HCT116 (cell line): ENCODE results near the gene LRP1.

Experiments
- CEBPB ChIP-seq: IDR thresholded peaks from 2 replicates; pipeline ENCODE4 v1.6.1; 2012; ENCODE audit warnings: low read depth
- EZH2 ChIP-seq: fragments of 200-600 bp; sonication (generic); IDR thresholded peaks from 2 replicates; pipeline ENCODE4 v1.6.1; 2017; ENCODE audit warnings: antibody characterized with exemption, mixed run types
- FOSL1 ChIP-seq: IDR thresholded peaks from 2 replicates; pipeline ENCODE4 v1.6.1; 2012; ENCODE audit warnings: low read depth
- POLR2A ChIP-seq: IDR thresholded peaks from 2 replicates; pipeline ENCODE4 v1.7.0; 2011; ENCODE audit warnings: borderline replicate concordance; ENCODE audit not compliant: insufficient read depth, insufficient read length; ENCODE audit errors: extremely low read depth
- POLR2AphosphoS5 ChIP-seq: IDR thresholded peaks from 2 replicates; pipeline ENCODE4 v1.6.1; 2011; ENCODE audit warnings: mild to moderate bottlenecking, low read depth, low read length, moderate library complexity
- RAD21 ChIP-seq: IDR thresholded peaks from 2 replicates; pipeline ENCODE4 v1.6.1; 2012; ENCODE audit warnings: low read depth, mild to moderate bottlenecking
- YY1 ChIP-seq: IDR thresholded peaks from 2 replicates; pipeline ENCODE4 v1.6.1; 2011; ENCODE audit warnings: low read length, low read depth, moderate library complexity, mild to moderate bottlenecking; ENCODE audit not compliant: insufficient replicate concordance; ENCODE audit errors: extremely low read depth
- ZFX ChIP-seq: fragments of 450-650 bp; IDR thresholded peaks from 2 replicates; pipeline ENCODE4 v1.6.1; 2017
- ZNF274 ChIP-seq: fragments of 200-500 bp; sonication (Bioruptor generic); IDR thresholded peaks from 2 replicates; pipeline ENCODE4 v1.6.1; 2014; ENCODE audit warnings: mild to moderate bottlenecking, low read depth, low read length, inconsistent platforms
- TF ChIP-seq, protein P1 (sequence below), 3 experiments: fragments of 200-600 bp in 1 of 3; sonication (generic) in 1 of 3; IDR thresholded peaks in 2 of 3; conservative IDR thresholded peaks in 1 of 3; 2 replicates each; pipeline ENCODE4 v1.5.1; 2012 to 2017; ENCODE audit warnings: low read depth in 2 of 3, low read length in 2 of 3, antibody characterized with exemption in 1 of 3, borderline replicate concordance in 1 of 3, control low read depth in 1 of 3, mild to moderate bottlenecking in 1 of 3, mixed read lengths in 1 of 3, mixed run types in 1 of 3, moderate library complexity in 1 of 3; ENCODE audit not compliant: insufficient read depth in 1 of 3
- TF ChIP-seq, protein P2 (sequence below): IDR thresholded peaks from 2 replicates; pipeline ENCODE4 v1.6.1; 2012
- TF ChIP-seq, protein P3 (sequence below): IDR thresholded peaks from 2 replicates; pipeline ENCODE4 v1.6.1; 2011; ENCODE audit warnings: mild to moderate bottlenecking, low read length, moderate library complexity; ENCODE audit not compliant: insufficient replicate concordance; ENCODE audit errors: extremely low read depth
- TF ChIP-seq, protein P4 (sequence below): IDR thresholded peaks from 2 replicates; pipeline ENCODE4 v1.6.1; 2012; ENCODE audit warnings: low read depth

DNA sequence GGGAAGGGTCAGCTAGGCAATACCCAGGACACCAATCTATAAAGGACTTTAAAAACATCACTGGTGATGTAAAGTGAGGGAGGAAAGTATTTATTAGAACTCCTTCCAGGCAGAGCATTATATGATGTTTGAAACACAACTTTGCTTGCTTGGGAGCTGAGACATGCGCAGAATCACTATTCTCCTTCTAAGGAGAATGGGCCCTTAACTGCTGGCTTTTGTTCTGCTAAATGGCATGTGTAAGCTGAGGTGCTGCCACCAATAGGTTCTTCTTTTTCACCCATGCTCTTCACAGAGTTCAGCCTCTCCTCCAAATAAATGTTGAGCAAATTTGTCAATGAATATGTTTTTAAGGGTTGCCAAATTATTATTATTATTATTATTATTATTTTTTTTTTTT is 118.8 kb downstream of the LRP1 start:
- TF ChIP-seq, protein P1, sequence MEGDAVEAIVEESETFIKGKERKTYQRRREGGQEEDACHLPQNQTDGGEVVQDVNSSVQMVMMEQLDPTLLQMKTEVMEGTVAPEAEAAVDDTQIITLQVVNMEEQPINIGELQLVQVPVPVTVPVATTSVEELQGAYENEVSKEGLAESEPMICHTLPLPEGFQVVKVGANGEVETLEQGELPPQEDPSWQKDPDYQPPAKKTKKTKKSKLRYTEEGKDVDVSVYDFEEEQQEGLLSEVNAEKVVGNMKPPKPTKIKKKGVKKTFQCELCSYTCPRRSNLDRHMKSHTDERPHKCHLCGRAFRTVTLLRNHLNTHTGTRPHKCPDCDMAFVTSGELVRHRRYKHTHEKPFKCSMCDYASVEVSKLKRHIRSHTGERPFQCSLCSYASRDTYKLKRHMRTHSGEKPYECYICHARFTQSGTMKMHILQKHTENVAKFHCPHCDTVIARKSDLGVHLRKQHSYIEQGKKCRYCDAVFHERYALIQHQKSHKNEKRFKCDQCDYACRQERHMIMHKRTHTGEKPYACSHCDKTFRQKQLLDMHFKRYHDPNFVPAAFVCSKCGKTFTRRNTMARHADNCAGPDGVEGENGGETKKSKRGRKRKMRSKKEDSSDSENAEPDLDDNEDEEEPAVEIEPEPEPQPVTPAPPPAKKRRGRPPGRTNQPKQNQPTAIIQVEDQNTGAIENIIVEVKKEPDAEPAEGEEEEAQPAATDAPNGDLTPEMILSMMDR (IDR thresholded peaks at IDR 0.05 in 2 of 3, conservative IDR thresholded peaks at IDR 0.05 in 1 of 3; ENCODE audit: borderline replicate concordance in 1 of 3, insufficient read depth in 1 of 3, low read depth in 2 of 3, low read length in 2 of 3) = no peak
- TF ChIP-seq POLR2AphosphoS5 (no peak), YY1 (no peak), POLR2A (no peak), CEBPB (no peak), RAD21 (no peak), EZH2 (no peak), FOSL1 (no peak), ZNF274 (no peak), ZFX (no peak)
- TF ChIP-seq, protein P2, sequence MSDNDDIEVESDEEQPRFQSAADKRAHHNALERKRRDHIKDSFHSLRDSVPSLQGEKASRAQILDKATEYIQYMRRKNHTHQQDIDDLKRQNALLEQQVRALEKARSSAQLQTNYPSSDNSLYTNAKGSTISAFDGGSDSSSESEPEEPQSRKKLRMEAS = no peak
- TF ChIP-seq, protein P3, sequence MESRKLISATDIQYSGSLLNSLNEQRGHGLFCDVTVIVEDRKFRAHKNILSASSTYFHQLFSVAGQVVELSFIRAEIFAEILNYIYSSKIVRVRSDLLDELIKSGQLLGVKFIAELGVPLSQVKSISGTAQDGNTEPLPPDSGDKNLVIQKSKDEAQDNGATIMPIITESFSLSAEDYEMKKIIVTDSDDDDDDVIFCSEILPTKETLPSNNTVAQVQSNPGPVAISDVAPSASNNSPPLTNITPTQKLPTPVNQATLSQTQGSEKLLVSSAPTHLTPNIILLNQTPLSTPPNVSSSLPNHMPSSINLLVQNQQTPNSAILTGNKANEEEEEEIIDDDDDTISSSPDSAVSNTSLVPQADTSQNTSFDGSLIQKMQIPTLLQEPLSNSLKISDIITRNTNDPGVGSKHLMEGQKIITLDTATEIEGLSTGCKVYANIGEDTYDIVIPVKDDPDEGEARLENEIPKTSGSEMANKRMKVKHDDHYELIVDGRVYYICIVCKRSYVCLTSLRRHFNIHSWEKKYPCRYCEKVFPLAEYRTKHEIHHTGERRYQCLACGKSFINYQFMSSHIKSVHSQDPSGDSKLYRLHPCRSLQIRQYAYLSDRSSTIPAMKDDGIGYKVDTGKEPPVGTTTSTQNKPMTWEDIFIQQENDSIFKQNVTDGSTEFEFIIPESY = no peak
- TF ChIP-seq, protein P4, sequence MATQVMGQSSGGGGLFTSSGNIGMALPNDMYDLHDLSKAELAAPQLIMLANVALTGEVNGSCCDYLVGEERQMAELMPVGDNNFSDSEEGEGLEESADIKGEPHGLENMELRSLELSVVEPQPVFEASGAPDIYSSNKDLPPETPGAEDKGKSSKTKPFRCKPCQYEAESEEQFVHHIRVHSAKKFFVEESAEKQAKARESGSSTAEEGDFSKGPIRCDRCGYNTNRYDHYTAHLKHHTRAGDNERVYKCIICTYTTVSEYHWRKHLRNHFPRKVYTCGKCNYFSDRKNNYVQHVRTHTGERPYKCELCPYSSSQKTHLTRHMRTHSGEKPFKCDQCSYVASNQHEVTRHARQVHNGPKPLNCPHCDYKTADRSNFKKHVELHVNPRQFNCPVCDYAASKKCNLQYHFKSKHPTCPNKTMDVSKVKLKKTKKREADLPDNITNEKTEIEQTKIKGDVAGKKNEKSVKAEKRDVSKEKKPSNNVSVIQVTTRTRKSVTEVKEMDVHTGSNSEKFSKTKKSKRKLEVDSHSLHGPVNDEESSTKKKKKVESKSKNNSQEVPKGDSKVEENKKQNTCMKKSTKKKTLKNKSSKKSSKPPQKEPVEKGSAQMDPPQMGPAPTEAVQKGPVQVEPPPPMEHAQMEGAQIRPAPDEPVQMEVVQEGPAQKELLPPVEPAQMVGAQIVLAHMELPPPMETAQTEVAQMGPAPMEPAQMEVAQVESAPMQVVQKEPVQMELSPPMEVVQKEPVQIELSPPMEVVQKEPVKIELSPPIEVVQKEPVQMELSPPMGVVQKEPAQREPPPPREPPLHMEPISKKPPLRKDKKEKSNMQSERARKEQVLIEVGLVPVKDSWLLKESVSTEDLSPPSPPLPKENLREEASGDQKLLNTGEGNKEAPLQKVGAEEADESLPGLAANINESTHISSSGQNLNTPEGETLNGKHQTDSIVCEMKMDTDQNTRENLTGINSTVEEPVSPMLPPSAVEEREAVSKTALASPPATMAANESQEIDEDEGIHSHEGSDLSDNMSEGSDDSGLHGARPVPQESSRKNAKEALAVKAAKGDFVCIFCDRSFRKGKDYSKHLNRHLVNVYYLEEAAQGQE = no peak
